ENCODE measurements around the gene NEK1.

The NEK1 gene

GRCh38 chr4:169611991-169612870 lies at the start of gene NEK1:
TSS of gene NEK1 (minus strand) at chr4:169612583. CDS start at chr4:169602630, 9,953 bp downstream.
- peak; percentile 85 for DNase-seq (ENCODE audit: low spot score)

GRCh38 chr4:169661761-169662160 lies 49.4 kb upstream of the NEK1 start:
- no peak for DNase-seq (ENCODE audit: low spot score)

GRCh38 chr4:169660929-169661328 lies 48.5 kb upstream of the NEK1 start:
- no peak for DNase-seq (ENCODE audit: low spot score)

- peak; percentile 83 for DNase-seq (ENCODE audit: low spot score)
Measured at GRCh38 chr4:169659716-169660670, 47.6 kb upstream of the NEK1 start.

- no peak for DNase-seq (ENCODE audit: low spot score)
Measured at GRCh38 chr4:169658975-169659715, 46.8 kb upstream of the NEK1 start.

- no peak for DNase-seq (ENCODE audit: low spot score)
Measured at GRCh38 chr4:169658196-169658595, 45.8 kb upstream of the NEK1 start.

- no peak for DNase-seq (ENCODE audit: low spot score)
Measured at GRCh38 chr4:169657470-169658107, 45.2 kb upstream of the NEK1 start.

GRCh38 chr4:169655401-169655800 lies 43.0 kb upstream of the NEK1 start:
- DNase-seq (ENCODE audit: low spot score), result no peak

GRCh38 chr4:169652535-169652934 lies 40.2 kb upstream of the NEK1 start:
- no peak for DNase-seq (ENCODE audit: low spot score)

- DNase-seq (ENCODE audit: low spot score), result no peak
Measured at GRCh38 chr4:169650227-169650936, 38.0 kb upstream of the NEK1 start.

GRCh38 chr4:169649545-169650226 lies 37.3 kb upstream of the NEK1 start:
- DNase-seq (ENCODE audit: low spot score), result no peak

- no peak for DNase-seq (ENCODE audit: low spot score)
Measured at GRCh38 chr4:169645627-169646026, 33.2 kb upstream of the NEK1 start.

GRCh38 chr4:169644802-169645201 lies 32.4 kb upstream of the NEK1 start:
- DNase-seq (ENCODE audit: low spot score), result no peak

GRCh38 chr4:169640261-169640870 lies 28.0 kb upstream of the NEK1 start:
- DNase-seq (ENCODE audit: low spot score), result no peak

GRCh38 chr4:169634975-169635374 lies 22.6 kb upstream of the NEK1 start:
- DNase-seq (ENCODE audit: low spot score), result no peak

- no peak for DNase-seq (ENCODE audit: low spot score)
Measured at GRCh38 chr4:169632896-169633295, 20.5 kb upstream of the NEK1 start.

GRCh38 chr4:169630069-169630468 lies 17.7 kb upstream of the NEK1 start:
- no peak for DNase-seq (ENCODE audit: low spot score)

- no peak for DNase-seq (ENCODE audit: low spot score)
Measured at GRCh38 chr4:169628579-169628978, 16.2 kb upstream of the NEK1 start.

- DNase-seq (ENCODE audit: low spot score), result no peak
Measured at GRCh38 chr4:169627307-169627706, 14.9 kb upstream of the NEK1 start.
